Measurements from ENCODE around the gene INPPL1. TPM values are rescaled to one million over a fixed set of nuclear protein-coding genes. Genes with fewer than 3 reads are reported as not detected.

Gene INPPL1
- total and polyA plus RNA-seq, 2 donors (not counting 1 experiment from before 2014, with no cell fraction given) = 205 to 208 TPM

- Histone ChIP-seq H3K36me3 (replicated peaks in 1 of 2; ENCODE audit: control extremely low read depth in 1 of 2, control insufficient read depth in 1 of 2, extremely low read depth in 1 of 2, insufficient read depth in 2 of 2, low read length in 1 of 2) (no peaks in the 10 kb centered on the region), H3K9me3 (ENCODE audit: control extremely low read depth in 1 of 3, control insufficient read depth in 2 of 3, insufficient read depth in 1 of 3, low read length in 2 of 3) (no peaks in the 10 kb centered on the region), H3K27me3 (replicated peaks in 1 of 4; ENCODE audit: control extremely low read depth in 1 of 4, control insufficient read depth in 3 of 4, insufficient read depth in 4 of 4, low read length in 3 of 4) (peaks cover 0 to 7% (median 3%) of the 10 kb centered on the region in 4 experiments), H4K20me1 (ENCODE audit: control insufficient read depth, insufficient read depth, low read length, poor library complexity, severe bottlenecking) (no peaks in the 10 kb centered on the region), H3K27ac (ENCODE audit: low read length in 2 of 2) (no peak overlapping the region), H3K4me3 (ENCODE audit: control extremely low read depth in 1 of 5, extremely low read depth in 1 of 5, insufficient read depth in 1 of 5, low read depth in 2 of 5, low read length in 4 of 5) (no peak overlapping the region), H3K4me1 (ENCODE audit: control insufficient read depth in 2 of 2, insufficient read depth in 2 of 2, low read length in 2 of 2) (peaks cover 0 to 4% of the 10 kb centered on the region in 2 donors), H3K4me2 (replicated peaks; ENCODE audit: low read depth, low read length, poor library complexity, severe bottlenecking) (no peak overlapping the region), H2AFZ (ENCODE audit: insufficient read depth, low read depth, low read length, poor library complexity, severe bottlenecking) (no peak overlapping the region), H3K9ac (ENCODE audit: low read length) (no peak overlapping the region), H3K79me2 (ENCODE audit: control insufficient read depth, insufficient read depth, low read length) (no peaks in the 10 kb centered on the region)
- no peak for ATAC-seq (ENCODE audit: low read depth)
- Mint-ChIP-seq H3K4me3 (no peak overlapping the region), H3K27ac (no peak overlapping the region), H3K9me3 (ENCODE audit: insufficient read depth) (no peaks in the 10 kb centered on the region), H3K27me3 (peaks cover 17% of the 10 kb centered on the region), H3K4me1 (no peaks in the 10 kb centered on the region)
- WGBS (ENCODE audit: insufficient coverage) = 100% methylated on average over 2 of the region's 5 CpGs
- ChIA-PET POLR2A (no interaction called here), CTCF (no interaction called here)
- intact Hi-C loops (cut with micrococcal nuclease) = no loop called here
- TF ChIP-seq EZH2 (IDR thresholded peaks at IDR 0.05; ENCODE audit: borderline replicate concordance, insufficient read depth, low read depth, low read length, poor library complexity, severe bottlenecking) (no peak), CTCF (IDR thresholded peaks at IDR 0.05) (no peak)
- DNase-seq = no peak
These were observed 29.9 kb downstream of the INPPL1 start for GRCh38 chr11:72254299-72254993.

- intact Hi-C loops (cut with micrococcal nuclease) = no loop called here
- Histone ChIP-seq H3K4me3 (ENCODE audit: control extremely low read depth in 1 of 5, extremely low read depth in 1 of 5, insufficient read depth in 1 of 5, low read depth in 2 of 5, low read length in 4 of 5) (no peak overlapping the region), H3K9ac (ENCODE audit: low read length) (no peak overlapping the region), H3K4me2 (replicated peaks; ENCODE audit: low read depth, low read length, poor library complexity, severe bottlenecking) (no peak overlapping the region), H3K79me2 (ENCODE audit: control insufficient read depth, insufficient read depth, low read length) (no peaks in the 10 kb centered on the region), H3K9me3 (ENCODE audit: control extremely low read depth in 1 of 3, control insufficient read depth in 2 of 3, insufficient read depth in 1 of 3, low read length in 2 of 3) (no peaks in the 10 kb centered on the region), H3K27me3 (replicated peaks in 1 of 4; ENCODE audit: control extremely low read depth in 1 of 4, control insufficient read depth in 3 of 4, insufficient read depth in 4 of 4, low read length in 3 of 4) (peaks cover 0 to 4% (median 1%) of the 10 kb centered on the region in 4 experiments), H4K20me1 (ENCODE audit: control insufficient read depth, insufficient read depth, low read length, poor library complexity, severe bottlenecking) (no peaks in the 10 kb centered on the region), H2AFZ (ENCODE audit: insufficient read depth, low read depth, low read length, poor library complexity, severe bottlenecking) (no peak overlapping the region), H3K27ac (ENCODE audit: low read length in 2 of 2) (no peak overlapping the region), H3K36me3 (replicated peaks in 1 of 2; ENCODE audit: control extremely low read depth in 1 of 2, control insufficient read depth in 1 of 2, extremely low read depth in 1 of 2, insufficient read depth in 2 of 2, low read length in 1 of 2) (no peaks in the 10 kb centered on the region), H3K4me1 (ENCODE audit: control insufficient read depth in 2 of 2, insufficient read depth in 2 of 2, low read length in 2 of 2) (peaks cover 0 to 4% of the 10 kb centered on the region in 2 donors)
- 85% methylated on average over 2 of the region's 2 CpGs for WGBS (ENCODE audit: insufficient coverage)
- no peaks in the 10 kb centered on the region for H3K9me3 Mint-ChIP-seq (ENCODE audit: insufficient read depth)
- no peaks in the 10 kb centered on the region for H3K4me1 Mint-ChIP-seq
- CTCF ChIA-PET = interaction anchor here (0.8 kb wide), 1 partner anchor 1413 kb away, joined by 4 read pairs; no protein-coding TSS in a partner anchor
- DNase-seq (no peak), ATAC-seq (ENCODE audit: low read depth) (no peak)
- no peak overlapping the region for H3K4me3 Mint-ChIP-seq
- no peak overlapping the region for H3K27ac Mint-ChIP-seq
- no peak for TF ChIP-seq CTCF (IDR thresholded peaks at IDR 0.05)
- no peak for TF ChIP-seq EZH2 (IDR thresholded peaks at IDR 0.05; ENCODE audit: borderline replicate concordance, insufficient read depth, low read depth, low read length, poor library complexity, severe bottlenecking)
- peaks cover 28% of the 10 kb centered on the region for H3K27me3 Mint-ChIP-seq
- POLR2A ChIA-PET = no interaction called here
These were observed 33.0 kb downstream of the INPPL1 start for GRCh38 chr11:72257570-72257969.
